HG03432 (cell line): ENCODE data around the gene TMEM181.

Experiments
- ATAC-seq: cut with Tn5 transposase; IDR thresholded peaks from one replicate; pipeline ENCODE4 v1.9.1; 2021; ENCODE audit warnings: mild to moderate bottlenecking, moderate library complexity; ENCODE audit not compliant: unreplicated experiment

The TMEM181 gene

GRCh38 chr6:158561938-158562337, 2.0 kb downstream of the TMEM181 start:
- ATAC-seq, result no peak

- ATAC-seq, result no peak
Observed at GRCh38 chr6:158564243-158565121, 4.6 kb downstream of the TMEM181 start.

GRCh38 chr6:158565122-158565429, 5.2 kb downstream of the TMEM181 start:
- no peak for ATAC-seq

- ATAC-seq, result no peak
Observed at GRCh38 chr6:158565482-158566040, 5.7 kb downstream of the TMEM181 start.

GRCh38 chr6:158566207-158566818, 6.4 kb downstream of the TMEM181 start:
- ATAC-seq, result no peak

GRCh38 chr6:158567152-158567551, 7.3 kb downstream of the TMEM181 start:
- no peak for ATAC-seq

- ATAC-seq, result no peak
Observed at GRCh38 chr6:158567871-158568401, 8.0 kb downstream of the TMEM181 start.

GRCh38 chr6:158568549-158568948, 8.7 kb downstream of the TMEM181 start:
- ATAC-seq, result no peak

- ATAC-seq, result no peak
Observed at GRCh38 chr6:158569036-158569435, 9.1 kb downstream of the TMEM181 start.

GRCh38 chr6:158570681-158570962, 10.7 kb downstream of the TMEM181 start:
- ATAC-seq, result no peak

- ATAC-seq, result no peak
Observed at GRCh38 chr6:158571826-158572652, 12.1 kb downstream of the TMEM181 start.

GRCh38 chr6:158572653-158573541, 13.0 kb downstream of the TMEM181 start:
- no peak for ATAC-seq

- ATAC-seq, result no peak
Observed at GRCh38 chr6:158573542-158573931, 13.6 kb downstream of the TMEM181 start.

GRCh38 chr6:158574800-158575199, 14.9 kb downstream of the TMEM181 start:
- ATAC-seq, result no peak

GRCh38 chr6:158575550-158575949, 15.7 kb downstream of the TMEM181 start:
- no peak for ATAC-seq

GRCh38 chr6:158584236-158584651, 24.4 kb downstream of the TMEM181 start:
- ATAC-seq, result no peak

- no peak for ATAC-seq
Observed at GRCh38 chr6:158586652-158587051, 26.8 kb downstream of the TMEM181 start.

- no peak for ATAC-seq
Observed at GRCh38 chr6:158589366-158589765, 29.5 kb downstream of the TMEM181 start.

GRCh38 chr6:158591134-158591809, 31.4 kb downstream of the TMEM181 start:
- no peak for ATAC-seq

GRCh38 chr6:158591810-158592209, 31.9 kb downstream of the TMEM181 start:
- ATAC-seq, result no peak
